Activated CD4-positive, alpha-beta T cell treated with anti-CD3 and anti-CD28 coated beads, Interleukin-10, Interleukin-2, amounts not matched to agents 100 ng/mL and 50 ng/mL, durations not matched to agents 16 hours and 8 hours (primary cell): ENCODE measurements around the gene C10orf90.
"Not testable (repeated sequence)": the region's sequence is repeated elsewhere in the genome, so short reads cannot be mapped to it uniquely, and the experiment has no call there.

Experiments
- DNase-seq: peaks from one replicate; pipeline ENCODE4 v3.0.0-alpha.2; 2020

C10orf90 gene

DNA sequence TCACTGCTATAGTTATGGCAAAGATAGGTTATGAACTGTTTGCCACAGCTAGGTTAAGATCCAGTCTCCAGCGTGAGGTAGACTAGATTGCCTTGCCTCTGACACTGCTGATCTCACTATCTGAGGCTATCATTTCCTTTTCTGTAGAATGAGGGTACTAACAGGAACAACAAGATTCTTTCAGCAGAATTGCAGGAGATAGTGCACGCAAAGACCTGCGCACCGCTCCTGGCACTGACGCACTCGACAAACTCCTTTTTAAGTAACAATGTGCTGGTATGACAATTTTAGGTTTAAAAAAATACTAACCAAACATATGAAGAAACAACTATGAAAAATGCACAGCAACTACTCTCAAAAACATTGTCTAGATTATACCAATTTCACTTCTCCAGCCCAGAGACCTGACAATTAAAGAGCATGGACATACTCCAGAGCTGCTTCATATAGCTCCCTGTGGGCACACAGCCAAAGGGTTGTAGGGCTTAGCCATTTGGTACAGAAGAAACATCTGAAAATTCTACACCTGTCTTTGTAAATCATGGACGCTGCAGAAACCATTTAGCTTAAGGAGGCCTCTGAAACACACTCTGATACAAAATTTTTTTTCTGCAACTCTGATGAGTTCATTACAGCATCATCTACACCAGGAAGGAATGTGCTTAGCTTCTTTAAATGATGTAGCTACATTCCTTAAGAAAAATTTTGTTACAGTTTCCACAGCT lies 290.0 kb downstream of the C10orf90 start:
- no peak for DNase-seq

DNA sequence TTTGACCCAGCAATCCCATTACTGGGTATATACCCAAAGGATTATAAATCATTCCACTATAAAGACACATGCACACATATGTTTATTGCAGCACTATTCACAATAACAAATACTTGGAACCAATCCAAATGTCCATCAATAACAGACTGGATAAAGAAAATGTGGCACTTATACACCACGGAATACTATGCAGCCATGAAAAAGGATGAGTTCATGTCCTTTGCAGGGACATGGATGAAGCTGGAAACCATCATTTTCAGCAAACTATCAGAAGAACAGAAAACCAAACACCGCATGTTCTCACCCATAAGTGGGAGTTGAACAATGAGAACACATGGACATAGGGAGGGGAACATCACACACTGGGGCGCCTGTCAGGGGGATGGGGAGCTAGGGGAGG lies 291.3 kb downstream of the C10orf90 start:
- DNase-seq = not testable (repeated sequence)

DNA sequence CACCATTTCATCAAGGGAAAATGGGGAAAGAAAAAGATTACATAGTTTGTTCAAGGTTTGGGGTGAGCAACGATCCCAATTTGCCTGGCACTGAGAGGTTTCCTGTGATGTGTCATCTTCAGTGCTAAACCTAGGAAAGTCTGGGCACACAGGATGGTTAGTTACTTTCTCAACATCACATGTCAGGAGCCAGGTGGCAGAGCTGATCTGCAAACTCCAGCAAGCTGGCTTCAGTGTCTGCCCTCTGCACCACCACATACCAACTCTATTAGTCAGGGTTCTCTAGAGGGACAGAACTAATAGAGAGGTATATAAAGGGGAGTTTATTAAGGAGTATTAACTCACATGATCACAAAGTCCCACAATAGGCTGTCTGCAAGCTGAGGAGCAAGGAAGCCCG lies 293.5 kb downstream of the C10orf90 start:
- DNase-seq = no peak

DNA sequence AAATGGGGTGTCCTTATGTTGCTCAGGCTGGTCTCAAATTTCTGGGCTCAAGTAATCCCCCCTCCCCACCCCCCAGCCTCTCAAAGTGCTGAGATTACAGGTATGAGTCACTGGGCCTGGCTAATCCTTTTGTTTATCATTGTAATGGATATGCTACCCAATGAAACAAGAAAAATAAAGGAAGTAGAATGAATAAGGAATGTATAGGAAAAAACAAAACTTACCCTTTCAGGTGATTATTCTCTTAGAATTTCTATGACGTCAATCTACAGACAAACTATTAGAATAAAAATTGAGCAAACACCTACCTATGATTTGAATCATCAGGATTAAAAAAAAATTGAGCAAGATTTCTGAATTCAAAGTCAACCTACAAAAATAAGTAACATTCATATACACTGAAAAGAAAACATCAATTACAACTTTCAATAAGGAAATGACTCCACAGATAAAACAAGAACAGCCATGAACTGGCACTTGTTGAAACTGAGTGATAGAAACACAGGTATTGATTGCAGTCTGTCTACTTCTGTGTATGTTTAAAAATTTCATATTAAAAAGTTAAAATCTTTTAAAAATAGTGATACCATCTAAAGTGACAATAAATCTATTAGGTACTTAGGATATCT lies 294.5 kb downstream of the C10orf90 start:
- DNase-seq = no peak

DNA sequence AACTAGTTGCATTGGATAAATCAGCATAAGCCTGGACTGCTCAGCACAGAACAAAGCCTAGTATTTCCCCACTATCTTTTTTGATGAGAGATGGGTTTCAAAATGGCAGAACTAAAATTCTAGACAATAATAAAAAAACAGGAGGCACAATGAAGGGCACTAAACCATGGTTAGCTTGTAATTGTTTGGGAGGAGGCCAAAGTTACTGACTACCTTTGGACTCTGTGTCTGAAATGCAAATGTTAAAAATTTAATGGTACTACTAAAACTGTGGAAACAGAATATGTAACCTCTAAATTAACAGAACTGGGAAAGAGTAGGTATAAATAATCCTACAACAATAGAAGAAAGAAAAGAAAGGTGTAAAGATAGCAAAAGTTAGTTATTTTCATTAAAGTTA lies 295.2 kb downstream of the C10orf90 start:
- no peak for DNase-seq
